ENCODE data around the gene OR8H2.
"Not testable (repeated sequence)": the region's sequence is repeated elsewhere in the genome, so short reads cannot be mapped to it uniquely, and the experiment has no call there.

DNA sequence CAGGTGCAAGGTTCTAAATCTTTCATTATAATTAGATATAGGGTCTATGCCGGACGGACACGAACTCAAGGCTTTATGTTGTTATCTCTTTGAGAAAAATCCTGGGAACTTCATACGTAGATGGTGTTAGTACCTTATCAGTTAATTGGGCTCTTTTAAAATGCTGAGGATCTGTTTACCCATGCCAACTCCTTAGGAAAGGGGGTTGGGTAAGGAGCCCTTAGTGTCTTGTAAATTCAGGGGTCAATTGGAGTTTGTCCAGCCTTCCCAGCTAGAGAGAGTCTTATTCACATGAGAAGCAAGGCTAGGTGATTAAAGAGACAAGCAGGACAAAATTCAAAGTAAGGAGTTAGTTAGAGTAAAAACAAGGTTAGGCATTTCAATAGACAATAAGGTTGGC, 47.1 kb upstream of the OR8H2 start:
- TF ChIP-seq, protein P1, sequence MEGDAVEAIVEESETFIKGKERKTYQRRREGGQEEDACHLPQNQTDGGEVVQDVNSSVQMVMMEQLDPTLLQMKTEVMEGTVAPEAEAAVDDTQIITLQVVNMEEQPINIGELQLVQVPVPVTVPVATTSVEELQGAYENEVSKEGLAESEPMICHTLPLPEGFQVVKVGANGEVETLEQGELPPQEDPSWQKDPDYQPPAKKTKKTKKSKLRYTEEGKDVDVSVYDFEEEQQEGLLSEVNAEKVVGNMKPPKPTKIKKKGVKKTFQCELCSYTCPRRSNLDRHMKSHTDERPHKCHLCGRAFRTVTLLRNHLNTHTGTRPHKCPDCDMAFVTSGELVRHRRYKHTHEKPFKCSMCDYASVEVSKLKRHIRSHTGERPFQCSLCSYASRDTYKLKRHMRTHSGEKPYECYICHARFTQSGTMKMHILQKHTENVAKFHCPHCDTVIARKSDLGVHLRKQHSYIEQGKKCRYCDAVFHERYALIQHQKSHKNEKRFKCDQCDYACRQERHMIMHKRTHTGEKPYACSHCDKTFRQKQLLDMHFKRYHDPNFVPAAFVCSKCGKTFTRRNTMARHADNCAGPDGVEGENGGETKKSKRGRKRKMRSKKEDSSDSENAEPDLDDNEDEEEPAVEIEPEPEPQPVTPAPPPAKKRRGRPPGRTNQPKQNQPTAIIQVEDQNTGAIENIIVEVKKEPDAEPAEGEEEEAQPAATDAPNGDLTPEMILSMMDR (IDR thresholded peaks at IDR 0.05) = not testable (repeated sequence)
- not testable (repeated sequence) for TF ChIP-seq POLR2A (IDR thresholded peaks at IDR 0.05)

Measured in gastroesophageal sphincter (tissue), 3 donors.